Stimulated activated effector memory CD8-positive, alpha-beta T cell treated with anti-CD3 and anti-CD28 coated beads, Interleukin-12 subunit alpha, Interleukin-12 subunit beta, amount 100 ng/mL, for 72 hours (primary cell): ENCODE measurements around the gene BMPR1A.
A peak's percentile ranks its signal among the peaks of the same experiment; 100 is the strongest.

Source experiments
- ATAC-seq: fragments of 150-1000 bp; cut with Tn5 transposase; 2 replicates; pipeline ENCODE4 v1.10.0; 2021
- DNase-seq, 2 donors: peaks; one replicate each; pipeline ENCODE4 v3.0.0; 2021 to 2022; ENCODE audit warnings: low spot score in 2 of 2
- H3K27ac Mint-ChIP-seq: one replicate; pipeline ENCODE4 v1.8.0; 2022; ENCODE audit warnings: mild to moderate bottlenecking, mixed read lengths
- H3K36me3 Mint-ChIP-seq: one replicate; pipeline ENCODE4 v1.8.0; 2022; ENCODE audit warnings: mild to moderate bottlenecking, mixed read lengths
- H3K4me1 Mint-ChIP-seq: one replicate; pipeline ENCODE4 v1.8.0; 2022; ENCODE audit warnings: mixed read lengths
- H3K4me3 Mint-ChIP-seq: one replicate; pipeline ENCODE4 v1.8.0; 2022; ENCODE audit warnings: mild to moderate bottlenecking, mixed read lengths
- H3K9me3 Mint-ChIP-seq: one replicate; pipeline ENCODE4 v1.8.0; 2022; ENCODE audit warnings: mixed read lengths

BMPR1A gene

DNA sequence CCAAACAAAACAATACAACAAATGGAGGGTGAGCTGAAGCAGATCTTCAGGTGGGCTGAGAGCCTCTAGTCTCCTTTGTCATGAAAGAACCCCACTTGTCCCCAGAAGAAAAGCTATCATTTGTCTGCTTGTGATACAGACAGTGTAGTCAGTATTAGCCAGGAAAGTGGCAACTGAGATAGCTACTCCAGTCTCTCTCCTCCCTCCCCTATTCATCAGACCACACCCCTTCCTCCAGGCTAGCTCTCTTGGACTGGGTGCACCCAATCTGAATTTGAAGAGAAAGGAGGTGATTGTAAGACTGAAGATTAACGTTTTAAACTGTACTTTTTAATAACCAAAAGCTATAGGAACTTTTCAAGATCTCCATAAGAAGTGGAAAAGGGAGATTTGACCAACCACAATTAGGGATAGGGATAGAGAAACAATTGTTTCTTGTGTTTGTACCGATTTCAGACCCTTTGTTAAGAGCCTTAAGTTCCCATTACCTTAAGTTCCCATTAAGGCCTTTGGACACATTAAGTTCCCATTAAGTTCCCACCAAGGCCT is 14.1 kb downstream of the BMPR1A start:
- DNase-seq (no peak), ATAC-seq (peak; percentile 69)
- no peaks in the 10 kb centered on the region for H3K9me3 Mint-ChIP-seq
- no peak overlapping the region for H3K4me3 Mint-ChIP-seq
- H3K4me1 Mint-ChIP-seq = peaks cover 21% of the 10 kb centered on the region
- H3K27ac Mint-ChIP-seq = no peak overlapping the region
- H3K36me3 Mint-ChIP-seq = no peaks in the 10 kb centered on the region

DNA sequence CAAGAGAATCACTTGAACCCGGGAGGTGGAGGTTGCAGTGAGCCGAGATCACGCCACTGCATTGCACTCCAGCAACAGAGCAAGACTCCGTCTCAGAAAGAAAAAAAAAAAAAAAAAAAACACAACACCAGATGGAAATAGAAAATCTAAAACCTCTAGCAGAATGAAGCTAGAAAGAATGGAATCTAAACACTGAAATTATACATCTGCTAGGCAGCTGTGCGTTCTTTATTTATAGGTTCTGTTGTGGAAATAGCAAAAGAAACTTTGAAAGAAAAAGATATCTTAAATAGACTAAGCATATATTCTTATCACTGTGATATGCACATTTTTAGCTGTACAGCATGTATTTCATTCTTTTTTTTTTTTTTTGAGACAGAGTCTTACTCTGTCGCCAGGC is 17.1 kb downstream of the BMPR1A start:
- no peak overlapping the region for H3K4me3 Mint-ChIP-seq
- peaks cover 25% of the 10 kb centered on the region for H3K4me1 Mint-ChIP-seq
- ATAC-seq (no peak), DNase-seq (no peak)
- H3K9me3 Mint-ChIP-seq = no peaks in the 10 kb centered on the region
- H3K36me3 Mint-ChIP-seq = no peaks in the 10 kb centered on the region
- no peak overlapping the region for H3K27ac Mint-ChIP-seq

- H3K9me3 Mint-ChIP-seq = no peaks in the 10 kb centered on the region
- no peaks in the 10 kb centered on the region for H3K36me3 Mint-ChIP-seq
- no peak overlapping the region for H3K27ac Mint-ChIP-seq
- peaks cover 16% of the 10 kb centered on the region for H3K4me1 Mint-ChIP-seq
- DNase-seq = no peak
- no peak overlapping the region for H3K4me3 Mint-ChIP-seq
- ATAC-seq = peak; percentile 57
Measured at GRCh38 chr10:86775056-86775869, 18.8 kb downstream of the BMPR1A start.

GRCh38 chr10:86775870-86776180 is 19.4 kb downstream of the BMPR1A start:
- Mint-ChIP-seq H3K27ac (no peak overlapping the region), H3K4me1 (peaks cover 12% of the 10 kb centered on the region), H3K36me3 (no peaks in the 10 kb centered on the region), H3K9me3 (no peaks in the 10 kb centered on the region), H3K4me3 (no peak overlapping the region)
- no peak for ATAC-seq
- no peak for DNase-seq

DNA sequence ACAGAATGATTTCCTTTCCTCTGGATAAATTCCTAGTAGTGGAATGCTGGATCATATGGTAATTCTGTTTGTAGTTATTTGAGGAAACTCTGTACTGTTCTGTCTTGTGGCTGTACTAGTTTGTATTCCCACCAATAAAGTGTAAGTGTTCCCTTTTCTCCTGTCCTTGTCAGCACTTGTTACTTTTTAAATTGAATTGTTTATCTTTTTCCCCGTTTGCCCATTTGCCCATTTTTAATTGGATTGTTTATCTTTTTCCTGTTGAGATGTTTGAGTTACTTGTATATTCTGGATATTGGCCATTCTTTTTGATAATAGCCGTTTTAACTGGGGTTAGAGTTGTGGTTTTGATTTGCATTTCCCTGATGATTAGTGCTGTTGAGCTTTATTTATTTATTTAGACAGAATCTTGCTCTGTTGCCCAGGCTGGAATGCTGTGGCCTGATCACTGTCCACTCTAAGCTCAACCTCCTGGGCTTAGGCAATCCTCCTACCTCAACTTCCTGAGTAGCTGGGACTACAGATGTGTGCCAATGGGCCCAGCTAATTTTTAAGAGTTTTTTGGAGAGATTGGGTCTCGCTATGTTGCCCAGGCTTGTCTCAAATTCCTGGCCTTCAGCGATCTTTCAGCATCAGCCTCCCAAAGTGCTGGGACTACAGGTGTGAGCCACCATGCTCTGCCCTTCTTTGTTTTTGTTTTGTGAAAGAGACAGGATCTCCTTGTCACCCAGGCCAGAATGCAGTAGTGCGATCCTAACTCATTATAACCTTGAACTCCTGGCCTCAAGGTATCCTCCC is 23.0 kb downstream of the BMPR1A start:
- H3K27ac Mint-ChIP-seq = no peak overlapping the region
- no peak overlapping the region for H3K4me3 Mint-ChIP-seq
- H3K4me1 Mint-ChIP-seq = peaks cover 30% of the 10 kb centered on the region
- no peak for DNase-seq
- H3K9me3 Mint-ChIP-seq = no peaks in the 10 kb centered on the region
- no peak for ATAC-seq
- H3K36me3 Mint-ChIP-seq = no peaks in the 10 kb centered on the region

DNA sequence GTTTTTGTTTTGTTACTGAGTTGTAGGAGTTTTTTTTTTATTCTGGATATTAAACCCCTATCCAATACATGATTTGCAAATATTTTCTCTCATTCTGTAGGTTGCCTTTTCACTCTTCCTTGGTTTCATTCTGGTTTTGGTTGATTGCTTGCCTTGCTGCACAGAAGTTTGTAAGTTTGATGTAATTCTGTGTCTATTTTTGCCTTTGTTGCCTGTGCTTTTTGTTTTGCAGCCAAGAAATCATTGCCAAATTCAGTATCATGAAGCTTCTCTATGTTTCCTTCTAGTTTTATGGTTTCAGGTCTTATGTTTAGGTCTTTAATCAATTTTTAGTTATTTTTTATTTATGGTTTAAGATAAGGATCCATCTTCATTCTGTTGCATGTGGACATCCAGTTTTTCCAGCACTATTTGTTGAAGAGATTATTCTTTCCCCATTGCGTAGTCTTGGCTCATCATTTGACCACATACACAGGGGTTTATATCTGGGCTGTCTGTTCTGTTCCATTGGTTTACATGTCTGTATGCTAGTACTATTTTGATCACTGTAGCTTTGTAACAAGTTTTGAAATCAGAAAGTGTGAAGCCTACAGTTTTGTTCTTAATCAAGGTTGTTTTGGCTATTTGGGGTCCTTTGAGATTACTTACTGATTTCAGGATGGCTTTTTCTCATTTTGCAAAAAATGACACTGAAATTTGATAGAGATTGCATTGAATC is 26.4 kb downstream of the BMPR1A start:
- Mint-ChIP-seq H3K27ac (no peak overlapping the region), H3K36me3 (no peaks in the 10 kb centered on the region), H3K4me1 (peaks cover 18% of the 10 kb centered on the region), H3K4me3 (no peak overlapping the region), H3K9me3 (peaks cover 5% of the 10 kb centered on the region)
- DNase-seq (no peak), ATAC-seq (peak; percentile 89)

DNA sequence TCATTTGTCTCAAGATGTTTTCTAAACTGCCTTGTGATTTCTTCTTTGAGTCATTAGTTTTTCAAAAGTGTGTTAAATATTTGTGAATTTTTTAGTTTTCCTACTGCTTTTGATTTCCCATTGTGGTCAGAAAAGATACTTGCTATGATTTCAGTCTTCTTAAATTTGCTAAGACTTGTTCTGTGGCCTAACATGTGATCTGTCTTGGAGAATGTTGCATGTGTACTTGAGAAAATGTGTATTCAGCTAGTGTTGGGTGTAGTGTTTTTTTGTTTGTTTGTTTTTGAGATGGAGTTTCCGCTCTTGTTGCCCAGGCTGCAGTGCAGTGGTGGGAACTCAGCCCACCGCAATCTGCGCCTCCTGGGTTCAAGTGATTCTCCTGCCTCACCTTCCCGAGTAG is 28.6 kb downstream of the BMPR1A start:
- Mint-ChIP-seq H3K9me3 (peaks cover 5% of the 10 kb centered on the region), H3K36me3 (no peaks in the 10 kb centered on the region), H3K4me1 (peaks cover 18% of the 10 kb centered on the region), H3K27ac (no peak overlapping the region), H3K4me3 (no peak overlapping the region)
- DNase-seq (no peak), ATAC-seq (no peak)

DNA sequence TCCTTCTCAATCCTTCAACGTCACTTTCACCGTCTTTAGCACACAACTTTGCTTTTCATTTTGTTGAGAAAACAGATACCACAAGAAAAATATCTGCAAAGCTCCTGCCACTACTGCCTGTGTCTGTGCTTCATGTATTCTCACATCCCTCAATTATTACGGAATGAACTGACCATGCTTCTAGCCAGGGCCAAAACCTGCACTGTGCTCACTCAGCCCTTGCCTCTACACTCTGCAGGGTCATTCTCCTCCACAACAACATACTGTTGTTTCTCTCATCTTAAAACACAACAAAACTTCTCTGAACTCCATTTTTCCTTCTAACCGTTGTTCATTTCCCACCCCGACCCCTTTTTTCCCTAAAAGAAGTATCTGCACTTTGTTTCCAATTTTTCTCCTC is 29.5 kb downstream of the BMPR1A start:
- ATAC-seq (no peak), DNase-seq (no peak)
- H3K36me3 Mint-ChIP-seq = no peaks in the 10 kb centered on the region
- H3K4me1 Mint-ChIP-seq = peaks cover 18% of the 10 kb centered on the region
- no peak overlapping the region for H3K27ac Mint-ChIP-seq
- no peak overlapping the region for H3K4me3 Mint-ChIP-seq
- peaks cover 5% of the 10 kb centered on the region for H3K9me3 Mint-ChIP-seq

DNA sequence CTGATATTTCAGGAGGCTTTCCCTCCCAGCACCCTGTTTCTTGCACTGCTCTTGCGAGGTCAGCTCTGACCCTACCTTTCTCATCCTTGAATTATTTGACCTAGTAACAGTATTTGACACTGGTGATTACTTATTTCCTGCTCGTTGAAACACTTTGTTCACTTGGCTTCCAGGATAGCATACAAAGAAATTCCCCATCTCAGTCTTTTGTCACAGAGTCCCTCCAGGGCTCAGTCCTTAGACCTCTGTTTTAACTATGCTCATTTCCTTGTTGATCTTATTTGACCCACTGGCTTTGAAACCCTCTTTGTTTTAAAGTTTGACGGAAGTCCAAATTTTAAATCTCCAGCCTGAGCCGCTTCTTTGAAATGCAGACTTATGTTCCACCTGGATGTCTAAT is 29.9 kb downstream of the BMPR1A start:
- ATAC-seq (no peak), DNase-seq (no peak)
- Mint-ChIP-seq H3K4me1 (peaks cover 14% of the 10 kb centered on the region), H3K4me3 (no peak overlapping the region), H3K9me3 (peaks cover 5% of the 10 kb centered on the region), H3K27ac (no peak overlapping the region), H3K36me3 (no peaks in the 10 kb centered on the region)

DNA sequence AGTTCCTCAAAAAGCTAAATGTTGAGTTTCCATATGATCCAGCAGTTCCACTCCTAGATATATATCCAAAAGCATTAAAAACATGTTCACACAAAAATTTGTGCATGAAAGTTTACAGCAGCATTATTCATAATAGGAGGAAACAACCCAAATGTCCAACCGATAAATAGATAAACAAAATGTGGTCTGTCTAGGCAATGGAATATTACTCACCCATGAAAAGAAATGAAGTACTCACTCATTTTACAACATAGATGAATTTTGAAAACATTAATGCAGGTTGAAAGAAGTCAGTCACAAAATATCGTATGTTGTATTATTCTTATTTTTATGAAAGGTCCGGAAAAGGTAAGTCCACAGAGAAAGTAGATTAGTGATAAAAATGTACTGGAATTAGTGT is 34.0 kb downstream of the BMPR1A start:
- Mint-ChIP-seq H3K4me3 (no peak overlapping the region), H3K36me3 (no peaks in the 10 kb centered on the region), H3K4me1 (no peaks in the 10 kb centered on the region), H3K27ac (no peak overlapping the region), H3K9me3 (peaks cover 5% of the 10 kb centered on the region)
- DNase-seq = no peak
- ATAC-seq = no peak

DNA sequence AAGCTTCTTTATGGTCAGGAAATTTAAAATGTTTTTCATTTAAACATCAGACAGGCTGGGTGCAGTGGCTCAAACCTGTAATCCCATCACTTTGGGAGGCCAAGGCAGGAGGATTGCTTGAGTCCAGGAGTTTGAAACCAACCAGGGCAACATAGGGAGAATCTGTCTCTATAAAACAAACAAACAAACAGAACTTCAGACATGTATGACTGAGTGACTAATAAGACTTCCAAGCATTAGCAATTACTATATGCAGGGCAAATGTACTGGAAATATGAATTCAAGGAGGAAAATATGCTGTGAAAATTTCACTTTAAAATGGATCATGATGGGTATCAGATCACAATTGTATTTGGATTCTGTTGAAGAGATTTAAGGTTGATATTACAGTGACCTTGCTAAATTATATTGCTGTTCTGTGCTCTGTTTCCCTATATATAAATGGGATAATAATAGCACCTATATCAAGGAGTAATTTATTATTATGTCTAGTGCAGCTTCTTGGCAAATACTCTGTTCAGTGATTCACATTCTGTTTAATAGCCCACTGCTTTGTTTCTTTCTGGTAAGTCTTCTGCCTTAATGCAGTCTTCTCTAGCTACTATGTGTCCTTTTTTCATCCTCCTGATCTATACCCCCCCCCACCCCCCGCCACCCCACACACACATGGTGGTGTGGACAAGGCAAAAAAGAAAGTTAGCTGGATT is 36.2 kb downstream of the BMPR1A start:
- Mint-ChIP-seq H3K36me3 (no peaks in the 10 kb centered on the region), H3K4me3 (no peak overlapping the region), H3K9me3 (peaks cover 2% of the 10 kb centered on the region), H3K4me1 (peaks cover 3% of the 10 kb centered on the region), H3K27ac (no peak overlapping the region)
- ATAC-seq = no peak
- no peak for DNase-seq

- H3K4me3 Mint-ChIP-seq = no peak overlapping the region
- ATAC-seq = no peak
- no peak for DNase-seq
- H3K9me3 Mint-ChIP-seq = no peaks in the 10 kb centered on the region
- H3K4me1 Mint-ChIP-seq = peaks cover 8% of the 10 kb centered on the region
- no peak overlapping the region for H3K27ac Mint-ChIP-seq
- H3K36me3 Mint-ChIP-seq = no peaks in the 10 kb centered on the region
Measured at GRCh38 chr10:86793696-86794095, 37.3 kb downstream of the BMPR1A start.

DNA sequence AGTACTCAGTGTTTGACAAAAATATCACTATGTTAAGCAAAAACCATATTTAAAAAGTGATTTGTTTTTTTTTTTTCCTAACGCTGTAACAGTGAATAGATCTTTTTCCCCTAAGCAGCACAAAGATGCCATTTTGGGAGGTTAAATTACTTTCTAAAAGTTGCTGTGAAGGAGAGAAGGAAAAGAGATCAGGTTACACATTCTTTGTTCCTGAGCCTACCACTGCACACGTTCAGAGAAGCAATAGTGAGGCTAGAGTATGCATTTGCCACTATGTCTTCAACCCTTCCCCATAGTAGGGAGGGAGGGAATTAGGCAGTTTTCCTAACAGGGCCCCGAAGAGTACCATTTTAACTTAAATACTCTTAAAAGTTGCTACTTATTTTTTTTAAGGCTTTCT is 38.9 kb downstream of the BMPR1A start:
- H3K9me3 Mint-ChIP-seq = no peaks in the 10 kb centered on the region

GRCh38 chr10:86798025-86798424 is 41.6 kb downstream of the BMPR1A start:
- no peak for ATAC-seq
- no peaks in the 10 kb centered on the region for H3K36me3 Mint-ChIP-seq
- no peaks in the 10 kb centered on the region for H3K9me3 Mint-ChIP-seq
- no peak overlapping the region for H3K27ac Mint-ChIP-seq
- peaks cover 30% of the 10 kb centered on the region for H3K4me1 Mint-ChIP-seq
- DNase-seq = no peak
- H3K4me3 Mint-ChIP-seq = no peak overlapping the region

More for the DNA sequence above, 38.9 kb downstream of the BMPR1A start:
- Mint-ChIP-seq H3K4me1 (peaks cover 19% of the 10 kb centered on the region), H3K36me3 (no peaks in the 10 kb centered on the region), H3K27ac (no peak overlapping the region), H3K4me3 (no peak overlapping the region)
- DNase-seq = no peak
- no peak for ATAC-seq

- ATAC-seq = no peak
- Mint-ChIP-seq H3K36me3 (no peaks in the 10 kb centered on the region), H3K4me1 (peaks cover 30% of the 10 kb centered on the region), H3K9me3 (no peaks in the 10 kb centered on the region), H3K27ac (no peak overlapping the region), H3K4me3 (no peak overlapping the region)
- DNase-seq = no peak
Measured at GRCh38 chr10:86798611-86799010, 42.2 kb downstream of the BMPR1A start.
